GM19467 (cell line): ENCODE measurements around the gene TNFAIP1.
A peak's percentile ranks its signal among the peaks of the same experiment; 100 is the strongest.
"Not testable (repeated sequence)": the region's sequence is repeated elsewhere in the genome, so short reads cannot be mapped to it uniquely, and the experiment has no call there.

ENCODE experiments used
- ATAC-seq: cut with Tn5 transposase; IDR thresholded peaks from one replicate; pipeline ENCODE4 v1.9.1; 2021; ENCODE audit warnings: mild to moderate bottlenecking, moderate library complexity; ENCODE audit not compliant: unreplicated experiment

The TNFAIP1 gene

DNA sequence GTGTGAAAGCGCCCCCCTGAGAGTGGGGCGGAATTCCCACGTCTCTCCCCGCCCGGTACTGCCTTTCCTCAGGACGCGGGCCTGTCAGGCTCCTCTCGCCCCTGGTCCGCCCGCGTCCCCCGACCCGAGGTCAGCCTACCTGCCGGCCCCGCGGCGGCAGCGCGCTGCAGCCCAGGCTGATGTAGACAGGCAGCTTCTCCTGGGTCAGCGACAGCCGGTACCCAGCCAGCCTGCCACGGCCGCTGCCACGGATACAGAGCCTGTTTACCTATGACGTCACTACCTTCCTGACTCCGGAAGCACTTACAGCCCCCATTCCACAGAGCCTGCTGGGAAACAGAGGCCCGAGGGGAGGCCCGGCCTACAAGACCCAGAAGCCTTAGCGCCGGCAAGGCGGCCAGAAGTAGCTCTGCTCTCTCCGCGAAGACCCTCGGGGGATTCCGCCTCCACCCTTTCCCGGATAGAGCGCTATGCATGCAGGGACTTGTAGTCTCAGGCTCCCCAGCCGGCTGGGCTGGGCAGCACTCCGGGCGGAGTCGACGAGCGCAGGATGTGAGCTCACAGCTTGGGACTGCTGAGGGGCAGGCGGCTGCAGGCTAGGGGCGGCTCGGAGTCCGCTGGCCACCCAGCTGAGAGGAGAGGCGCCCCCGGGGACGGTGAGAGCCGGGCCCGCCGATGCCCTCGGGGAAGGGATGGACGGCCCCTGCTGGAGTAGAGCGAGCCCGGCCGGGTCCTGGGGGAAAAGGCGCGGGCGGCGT, at the start of gene TNFAIP1, which contains the start of gene IFT20:
Gene TNFAIP1, plus strand, starts transcription at position 561 of the 758 bp plus-strand sequence. CDS start 3,761 bp downstream, outside the sequence.
Gene IFT20, minus strand, starts transcription at position 272 of the 758 bp plus-strand sequence. CDS start 3,487 bp downstream, outside the sequence.
- ATAC-seq, result peak; percentile 93

DNA sequence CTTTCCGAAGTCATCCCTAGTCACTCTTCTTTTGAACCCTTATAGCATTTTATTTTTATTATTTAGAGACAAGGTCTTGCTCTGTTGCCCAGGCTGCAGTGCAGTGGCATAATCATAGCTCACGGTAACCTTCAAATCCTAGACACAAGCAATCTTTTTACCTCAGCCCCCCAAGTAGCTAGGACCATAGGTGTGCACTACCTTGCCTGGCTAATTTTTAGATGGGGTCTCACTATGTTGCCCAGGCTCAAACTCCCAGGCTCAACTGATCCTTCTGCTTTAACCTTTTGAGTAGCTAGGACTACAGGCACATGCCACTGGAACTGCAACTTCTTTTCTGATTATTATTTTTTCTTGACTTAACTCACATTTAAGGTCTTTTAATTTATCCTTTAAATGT, 49.6 kb upstream of the TNFAIP1 start:
- ATAC-seq, result no peak

DNA sequence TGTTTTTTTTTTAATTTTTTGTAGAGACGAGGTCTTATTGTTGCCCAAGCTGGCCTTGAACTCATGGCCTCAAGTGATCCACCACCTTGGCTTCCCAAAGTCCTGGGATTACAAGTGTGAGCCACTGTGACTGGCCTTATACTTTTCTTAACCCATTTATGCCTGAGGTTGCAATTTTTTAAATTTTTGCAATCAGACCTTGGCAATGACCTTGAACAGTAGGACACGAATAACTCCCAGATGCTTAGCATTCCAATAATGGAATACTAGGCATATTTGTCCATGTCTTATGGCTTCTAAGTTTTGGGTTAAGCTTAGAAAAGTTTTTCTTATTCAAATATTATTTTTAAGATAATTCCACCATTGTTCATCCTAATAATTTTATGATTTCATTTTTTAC, 44.9 kb upstream of the TNFAIP1 start:
- no peak for ATAC-seq

- no peak for ATAC-seq
Measured at GRCh38 chr17:28291780-28292330, 43.7 kb upstream of the TNFAIP1 start.

DNA sequence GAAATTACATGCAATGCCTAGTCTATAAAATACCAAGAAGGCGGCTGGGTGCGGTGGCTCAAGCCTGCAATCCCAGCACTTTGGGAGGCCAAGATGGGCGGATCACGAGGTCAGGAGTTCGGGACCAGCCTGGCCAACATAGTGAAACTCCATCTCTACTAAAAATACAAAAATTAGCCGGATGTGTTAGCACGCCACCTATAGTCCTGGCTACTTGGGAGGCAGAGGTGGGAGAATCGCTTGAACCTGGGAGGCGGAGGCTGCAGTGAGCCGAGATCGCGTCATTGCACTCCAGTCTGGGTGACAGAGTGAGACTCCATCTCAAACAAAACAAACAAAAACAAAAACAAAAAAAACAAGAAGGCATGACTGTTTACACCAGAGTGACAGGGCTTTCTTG, 42.7 kb upstream of the TNFAIP1 start:
- not testable (repeated sequence) for ATAC-seq

- ATAC-seq, result no peak
Measured at GRCh38 chr17:28293994-28294393, 41.6 kb upstream of the TNFAIP1 start.

- no peak for ATAC-seq
Measured at GRCh38 chr17:28295677-28296578, 39.6 kb upstream of the TNFAIP1 start.

DNA sequence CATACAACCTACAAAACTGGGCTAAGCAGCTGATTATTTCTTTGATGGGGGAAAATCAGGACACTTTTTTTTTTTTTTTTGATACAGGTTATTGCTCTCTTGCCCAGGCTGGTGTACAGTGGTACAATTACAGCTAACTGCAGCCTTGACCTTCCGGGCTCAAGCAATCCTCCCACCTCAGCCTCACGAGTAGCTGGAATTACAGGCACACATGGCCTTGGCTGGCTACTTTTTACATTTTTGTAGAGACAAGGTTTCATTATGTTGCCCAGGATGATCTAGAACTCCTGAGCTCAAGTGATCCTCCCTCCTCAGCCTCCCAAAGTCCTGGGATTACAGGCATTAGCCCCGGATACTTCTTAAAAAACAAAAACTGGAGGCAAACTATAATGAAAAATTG, 37.1 kb upstream of the TNFAIP1 start:
- no peak for ATAC-seq

DNA sequence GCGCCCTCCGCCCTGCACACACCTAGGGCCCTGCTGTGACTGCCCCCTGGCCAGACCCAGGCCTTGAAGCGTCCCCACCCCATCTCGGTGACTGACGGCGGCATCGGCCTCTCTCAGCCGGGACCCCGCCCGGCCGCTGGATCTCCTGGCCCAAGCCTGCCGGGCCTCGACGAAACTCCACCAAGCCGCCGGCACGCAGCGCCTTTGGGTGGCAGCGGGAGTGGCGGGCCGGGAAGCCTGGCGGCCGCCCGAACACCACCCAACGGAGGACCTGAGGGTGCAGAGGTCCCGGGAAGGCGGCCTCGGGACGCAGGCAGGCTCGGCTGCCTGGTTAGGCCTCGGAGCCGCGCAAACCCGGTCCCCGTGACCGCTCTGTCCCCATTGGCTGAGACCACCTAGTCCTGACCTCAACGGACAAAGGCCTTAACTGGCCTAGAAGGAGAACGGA, 28.6 kb upstream of the TNFAIP1 start:
- ATAC-seq, result no peak

GRCh38 chr17:28313841-28314240, 21.7 kb upstream of the TNFAIP1 start:
- ATAC-seq, result no peak

DNA sequence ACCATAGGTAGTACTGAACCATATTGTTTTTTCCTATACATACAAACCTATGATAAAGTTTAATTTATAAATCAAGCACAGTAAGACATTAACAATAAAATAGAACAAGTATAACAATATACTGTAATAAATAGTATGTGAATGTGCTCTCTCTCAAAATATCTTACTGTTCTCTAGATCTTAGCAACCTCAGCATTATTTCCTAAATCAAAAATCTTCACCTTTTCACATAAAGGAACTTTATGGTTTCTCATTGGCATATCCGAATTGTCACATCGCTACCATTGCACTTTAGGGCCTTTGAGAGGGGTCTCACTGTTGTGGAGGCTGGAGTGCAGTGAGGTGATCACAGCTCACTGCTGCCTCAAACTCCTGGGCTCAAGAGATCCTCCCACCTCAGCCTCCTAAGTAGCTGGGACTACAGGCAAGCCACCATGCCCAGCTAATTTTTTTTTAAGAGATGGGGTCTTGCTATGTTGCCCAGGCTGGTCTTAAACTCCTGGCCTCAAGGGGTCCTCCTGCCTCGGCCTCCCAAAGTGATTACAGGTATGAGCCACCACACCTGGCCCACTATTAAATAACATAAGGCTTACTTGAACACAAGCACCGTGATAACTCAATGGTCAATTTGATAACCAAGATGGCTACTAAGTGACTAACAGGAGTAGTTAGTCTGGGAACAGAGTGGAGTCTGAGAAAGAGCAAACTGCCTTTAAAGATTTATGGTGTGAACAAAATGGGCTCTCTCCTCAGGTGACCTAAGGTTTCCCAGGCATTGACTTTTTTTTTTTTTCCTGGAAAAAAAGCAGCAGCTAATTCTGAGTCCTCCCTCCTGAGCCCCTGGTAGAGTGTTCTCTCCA, 19.5 kb upstream of the TNFAIP1 start:
- ATAC-seq, result no peak

- no peak for ATAC-seq
Measured at GRCh38 chr17:28317099-28317965, 18.2 kb upstream of the TNFAIP1 start.

DNA sequence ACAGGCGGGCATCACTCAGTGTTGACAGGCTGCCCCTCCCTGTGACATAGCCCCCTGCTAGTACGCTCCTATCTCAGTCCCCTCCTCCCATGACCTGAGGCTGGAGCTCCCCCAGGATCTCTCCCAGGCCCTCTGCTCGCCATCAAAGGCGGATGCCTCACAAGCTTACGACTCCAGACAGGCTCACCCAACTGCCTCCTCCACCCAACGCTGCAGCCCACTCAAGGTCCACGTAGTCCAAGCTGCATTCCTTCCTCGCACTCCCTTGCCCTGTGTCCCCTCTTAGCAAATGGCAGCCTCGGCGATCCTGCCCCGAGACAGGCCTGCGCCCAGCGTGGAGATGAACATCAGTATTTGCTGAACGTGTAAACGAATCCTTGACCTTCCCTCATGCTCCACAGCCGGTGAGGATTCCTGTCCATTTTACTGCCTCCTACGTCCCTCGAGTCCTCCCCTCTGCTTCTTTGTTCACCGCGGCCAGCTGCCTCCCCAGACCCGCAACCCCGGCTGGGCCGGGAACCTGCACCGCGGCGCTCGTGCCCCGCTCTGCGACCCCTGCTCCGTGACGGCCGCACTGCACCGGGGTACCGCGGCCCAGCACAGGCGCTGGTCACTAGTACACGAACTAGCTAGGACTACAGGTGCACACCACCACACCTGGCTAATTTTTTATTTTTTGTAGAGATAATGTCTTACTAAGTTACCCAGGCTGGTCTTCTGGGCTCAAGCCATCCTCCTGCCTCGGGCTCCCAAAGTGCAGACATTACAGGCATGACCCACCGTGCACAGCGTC, 17.4 kb upstream of the TNFAIP1 start:
- ATAC-seq, result no peak

DNA sequence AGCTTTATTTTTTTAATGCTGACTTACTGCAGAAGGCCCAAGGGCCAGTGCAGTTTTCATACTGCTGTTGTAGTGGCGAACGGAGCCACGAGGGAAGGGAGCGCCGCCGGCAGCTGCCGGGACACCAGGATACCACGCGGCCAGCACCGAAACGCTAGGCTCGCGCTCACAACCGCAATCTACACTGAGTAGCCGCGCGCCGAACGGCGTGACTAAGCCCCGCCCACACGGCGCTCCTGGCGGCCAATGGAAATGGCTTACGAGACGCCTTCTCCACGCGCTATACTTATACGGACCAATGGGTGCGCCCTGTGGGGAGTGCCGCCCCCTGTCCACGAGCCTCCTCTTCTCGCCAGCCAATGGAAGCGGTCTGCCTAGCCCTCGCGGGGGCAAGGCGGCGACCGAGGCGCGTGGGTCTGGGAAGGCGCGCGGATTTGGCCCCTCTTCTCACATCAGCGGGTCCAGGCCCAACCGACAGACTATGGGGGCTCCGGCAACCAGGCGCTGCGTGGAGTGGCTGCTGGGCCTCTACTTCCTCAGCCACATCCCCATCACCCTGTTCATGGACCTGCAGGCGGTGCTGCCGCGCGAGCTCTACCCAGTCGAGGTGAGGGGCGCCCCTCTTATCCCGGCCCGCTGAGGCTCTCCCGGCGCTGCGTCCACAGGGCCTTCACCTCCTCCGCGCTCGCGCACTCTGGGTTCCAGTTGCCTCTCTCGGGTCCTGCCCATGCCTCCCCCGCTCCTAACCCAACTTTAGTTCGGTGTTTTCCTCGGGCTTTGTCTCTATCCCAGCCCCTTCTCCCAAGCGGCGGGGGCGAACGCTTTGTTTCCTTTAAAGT, 16.6 kb upstream of the TNFAIP1 start, which contains the start of gene TMEM97:
Gene TMEM97, plus strand, starts transcription at position 442 of the 839 bp plus-strand sequence. Its CDS starts 40 bp downstream, at position 482.
- peak; percentile 95 for ATAC-seq

DNA sequence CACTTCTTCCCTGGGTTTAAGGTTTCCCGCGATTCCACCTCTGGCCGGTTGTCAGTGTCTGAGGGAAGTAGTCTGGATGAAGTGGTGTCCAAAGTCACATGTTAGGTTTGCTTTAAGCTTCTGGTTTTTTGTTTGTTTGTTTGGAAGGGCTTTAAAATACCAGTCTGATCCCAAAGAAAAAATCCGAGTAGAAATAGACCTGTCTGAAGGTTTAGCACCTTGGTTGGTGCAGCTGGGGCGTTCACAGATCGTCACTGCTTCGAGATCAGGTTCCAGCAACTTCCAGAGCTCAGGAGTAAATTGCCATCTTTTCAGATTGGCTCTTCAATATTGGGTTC, 16.0 kb upstream of the TNFAIP1 start:
- no peak for ATAC-seq

GRCh38 chr17:28320215-28321061, 15.1 kb upstream of the TNFAIP1 start:
- no peak for ATAC-seq

DNA sequence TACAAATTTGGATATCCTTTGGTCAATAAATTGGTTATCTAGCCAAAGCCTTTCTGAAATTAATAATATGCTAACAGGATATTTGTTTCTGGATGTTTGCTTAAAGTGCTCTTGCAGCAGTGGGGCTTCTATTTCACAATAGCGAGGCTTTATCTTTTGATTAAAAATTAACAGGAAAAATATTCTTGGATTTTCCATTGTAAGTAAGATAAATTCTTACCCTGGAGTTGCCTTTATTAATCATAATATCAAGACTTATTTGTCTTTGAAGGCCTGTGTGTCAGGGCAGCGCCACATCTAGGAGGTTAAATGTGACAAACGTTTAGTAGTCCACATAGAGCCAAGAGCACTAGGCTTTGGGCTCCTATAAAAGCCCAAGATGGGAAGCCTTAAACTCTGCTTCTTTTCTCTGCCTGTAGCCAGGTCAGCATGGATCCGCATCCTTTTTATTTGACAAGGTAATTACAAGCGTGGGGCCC, 11.3 kb upstream of the TNFAIP1 start:
- ATAC-seq, result no peak
